Smooth muscle cell (in vitro differentiated cells): ENCODE results near the gene SP140L. TPM values are rescaled to one million over a fixed set of nuclear protein-coding genes. Genes with fewer than 3 reads are reported as not detected.
"Not testable (repeated sequence)": the region's sequence is repeated elsewhere in the genome, so short reads cannot be mapped to it uniquely, and the experiment has no call there.

ENCODE experiments used
- DNase-seq: peaks from one replicate; lab custom pipeline; 2025; ENCODE audit not compliant: unreplicated experiment; lab: John Stamatoyannopoulos, UW
- H2AFZ ChIP-seq: fragments of 200-600 bp; sonication (generic); 2 replicates; pipeline ENCODE4 v1.6.0; 2016; ENCODE audit warnings: antibody characterized with exemption, low read depth, mild to moderate bottlenecking
- H3F3A ChIP-seq: fragments of 200-600 bp; sonication (generic); 2 replicates; pipeline ENCODE4 v1.6.0; 2017; ENCODE audit warnings: antibody characterized with exemption, low read depth
- H3K27ac ChIP-seq: fragments of 200-600 bp; sonication (generic); 2 replicates; pipeline ENCODE4 v1.5.1; 2016; ENCODE audit warnings: low read depth, mild to moderate bottlenecking
- H3K27me3 ChIP-seq: fragments of 200-600 bp; sonication (generic); 2 replicates; pipeline ENCODE4 v1.6.1; 2016; ENCODE audit warnings: low read depth, mild to moderate bottlenecking
- H3K36me3 ChIP-seq: fragments of 200-600 bp; sonication (generic); 2 replicates; pipeline ENCODE4 v1.5.1; 2016; ENCODE audit warnings: low read depth
- H3K4me1 ChIP-seq: fragments of 200-600 bp; sonication (generic); 2 replicates; pipeline ENCODE4 v1.5.1; 2016; ENCODE audit warnings: low read depth
- H3K4me2 ChIP-seq: fragments of 200-600 bp; sonication (generic); 2 replicates; pipeline ENCODE4 v1.6.0; 2016; ENCODE audit warnings: mild to moderate bottlenecking
- H3K4me3 ChIP-seq: fragments of 200-600 bp; sonication (generic); 2 replicates; pipeline ENCODE4 v1.5.1; 2016; ENCODE audit warnings: mild to moderate bottlenecking
- H3K79me2 ChIP-seq: fragments of 200-600 bp; sonication (generic); 2 replicates; pipeline ENCODE4 v1.6.0; 2016; ENCODE audit warnings: low read depth, mild to moderate bottlenecking
- H3K9ac ChIP-seq: fragments of 200-600 bp; sonication (generic); 2 replicates; pipeline ENCODE4 v1.6.0; 2016; ENCODE audit warnings: low read depth
- H3K9me3 ChIP-seq: fragments of 200-600 bp; sonication (generic); replicated peaks from 2 replicates; pipeline ENCODE4 v1.5.1; 2016; ENCODE audit warnings: low read depth
- H4K20me1 ChIP-seq: fragments of 200-600 bp; sonication (generic); 2 replicates; pipeline ENCODE4 v1.6.0; 2016; ENCODE audit warnings: low read depth
- WGBS: methylation state at CpG from one replicate; pipeline ENCODE4 v1.1.7; 2016; ENCODE audit warnings: low lambda C conversion rate; 5-methylcytosine and 5-hydroxymethylcytosine counted together
- polyA plus RNA-seq: library from polyadenylated mRNA; unstranded; fragments of >200 nt; fragmentation: Nextera tagmentation; extraction: Ambion mirVana; gene quantifications from 2 replicates; pipeline ENCODE4 v1.2.1, GENCODE V29; 2016
- total RNA-seq: library from RNA; depleted of rRNA; stranded (reverse); fragments of >200 nt; gene quantifications from 2 replicates; pipeline ENCODE4 v1.2.3, GENCODE V29; 2014
- TF ChIP-seq, protein P1 (sequence below): fragments of 200-600 bp; sonication (generic); IDR thresholded peaks from 2 replicates; pipeline ENCODE4 v1.5.1; 2017; ENCODE audit warnings: borderline replicate concordance, mild to moderate bottlenecking, antibody characterized with exemption; ENCODE audit not compliant: insufficient read depth, poor library complexity, severe bottlenecking

The SP140L gene
- total and polyA plus RNA-seq, 2 experiments from 2014 or later, result 0.90 to 1.6 TPM

DNA sequence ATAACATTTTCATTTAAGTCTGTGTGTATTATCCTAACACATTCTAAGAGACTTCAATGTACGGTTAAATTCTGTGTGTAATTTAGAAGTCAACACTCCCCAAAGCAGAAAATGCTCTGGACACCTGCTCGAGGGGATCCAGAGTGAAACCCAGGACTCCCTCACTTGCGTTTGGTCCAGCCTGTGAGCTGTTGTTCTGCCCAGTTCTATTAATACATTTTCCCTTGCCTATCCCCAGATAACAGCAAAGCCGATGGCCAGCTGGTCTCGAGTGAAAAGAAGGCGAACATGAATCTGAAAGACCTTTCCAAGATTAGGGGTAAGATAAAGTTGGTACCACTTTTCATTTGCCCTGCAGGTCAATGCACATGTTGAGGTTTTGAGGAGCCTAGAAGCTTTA, 58.0 kb downstream of the SP140L start:
- H2AFZ ChIP-seq, result no peak overlapping the region
- no peak for DNase-seq
- H3K4me2 ChIP-seq, result no peak overlapping the region
- H3K79me2 ChIP-seq, result no peaks in the 10 kb centered on the region
- H3K9me3 ChIP-seq, result no peaks in the 10 kb centered on the region
- no peak overlapping the region for H3K4me3 ChIP-seq
- H3K4me1 ChIP-seq, result no peaks in the 10 kb centered on the region
- no peaks in the 10 kb centered on the region for H4K20me1 ChIP-seq
- no peaks in the 10 kb centered on the region for H3K27me3 ChIP-seq
- no peak overlapping the region for H3K27ac ChIP-seq
- H3K9ac ChIP-seq, result no peak overlapping the region
- no peaks in the 10 kb centered on the region for H3K36me3 ChIP-seq
- H3F3A ChIP-seq, result no peaks in the 10 kb centered on the region
- WGBS, result 81% methylated on average over 6 of the region's 6 CpGs
- TF ChIP-seq, protein P1, sequence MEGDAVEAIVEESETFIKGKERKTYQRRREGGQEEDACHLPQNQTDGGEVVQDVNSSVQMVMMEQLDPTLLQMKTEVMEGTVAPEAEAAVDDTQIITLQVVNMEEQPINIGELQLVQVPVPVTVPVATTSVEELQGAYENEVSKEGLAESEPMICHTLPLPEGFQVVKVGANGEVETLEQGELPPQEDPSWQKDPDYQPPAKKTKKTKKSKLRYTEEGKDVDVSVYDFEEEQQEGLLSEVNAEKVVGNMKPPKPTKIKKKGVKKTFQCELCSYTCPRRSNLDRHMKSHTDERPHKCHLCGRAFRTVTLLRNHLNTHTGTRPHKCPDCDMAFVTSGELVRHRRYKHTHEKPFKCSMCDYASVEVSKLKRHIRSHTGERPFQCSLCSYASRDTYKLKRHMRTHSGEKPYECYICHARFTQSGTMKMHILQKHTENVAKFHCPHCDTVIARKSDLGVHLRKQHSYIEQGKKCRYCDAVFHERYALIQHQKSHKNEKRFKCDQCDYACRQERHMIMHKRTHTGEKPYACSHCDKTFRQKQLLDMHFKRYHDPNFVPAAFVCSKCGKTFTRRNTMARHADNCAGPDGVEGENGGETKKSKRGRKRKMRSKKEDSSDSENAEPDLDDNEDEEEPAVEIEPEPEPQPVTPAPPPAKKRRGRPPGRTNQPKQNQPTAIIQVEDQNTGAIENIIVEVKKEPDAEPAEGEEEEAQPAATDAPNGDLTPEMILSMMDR, result no peak

DNA sequence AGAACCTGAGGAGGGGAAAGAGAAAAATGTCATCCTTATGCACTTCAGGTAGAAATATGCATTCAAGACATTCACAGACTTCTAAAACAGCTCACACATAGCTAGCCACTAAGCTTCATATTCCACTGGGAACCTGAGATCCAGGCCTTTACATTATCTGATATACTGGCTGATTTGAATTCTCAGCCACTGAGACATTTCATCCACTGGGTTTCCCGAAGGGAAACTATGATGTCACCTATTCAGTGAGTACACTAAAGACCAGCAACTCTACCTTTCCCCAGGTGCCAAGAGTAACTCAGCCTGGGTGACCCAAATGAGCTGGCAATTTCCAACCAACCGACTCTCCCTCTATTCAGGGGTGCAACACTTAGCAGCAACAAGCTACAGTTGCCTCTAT, 67.3 kb downstream of the SP140L start:
- no peaks in the 10 kb centered on the region for H3K36me3 ChIP-seq
- no peaks in the 10 kb centered on the region for H3K4me1 ChIP-seq
- no peaks in the 10 kb centered on the region for H4K20me1 ChIP-seq
- 79% methylated on average over 2 of the region's 2 CpGs for WGBS
- no peaks in the 10 kb centered on the region for H3K79me2 ChIP-seq
- no peak overlapping the region for H3K4me3 ChIP-seq
- H3K27me3 ChIP-seq, result no peaks in the 10 kb centered on the region
- H3K4me2 ChIP-seq, result no peak overlapping the region
- H3K9me3 ChIP-seq, result no peaks in the 10 kb centered on the region
- DNase-seq, result no peak
- TF ChIP-seq, protein P1, result no peak
- H2AFZ ChIP-seq, result no peak overlapping the region
- H3K9ac ChIP-seq, result no peak overlapping the region
- no peak overlapping the region for H3K27ac ChIP-seq
- no peaks in the 10 kb centered on the region for H3F3A ChIP-seq

DNA sequence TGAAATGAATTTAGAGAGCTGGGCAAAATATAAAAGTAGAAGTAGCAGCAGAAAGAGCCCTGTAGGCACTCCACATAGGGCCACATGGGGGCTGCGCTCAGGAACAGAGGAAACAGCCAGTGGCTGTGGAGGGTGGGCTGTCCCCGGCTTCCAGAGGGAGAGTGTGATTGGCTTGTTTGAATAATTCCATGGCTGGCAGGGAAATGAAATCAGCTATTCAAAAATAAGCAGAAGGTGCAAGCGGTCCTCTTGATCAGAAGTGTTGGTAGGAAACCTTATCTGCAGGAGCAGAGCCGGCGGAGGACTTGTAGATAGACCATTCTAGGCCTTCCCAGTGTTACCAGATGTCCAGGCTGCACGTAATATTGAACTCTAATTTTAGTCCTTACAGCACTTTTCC, 71.7 kb downstream of the SP140L start:
- H3K79me2 ChIP-seq, H3K4me3 ChIP-seq, H3K9ac ChIP-seq, H2AFZ ChIP-seq, DNase-seq, H3K27me3 ChIP-seq, H4K20me1 ChIP-seq, H3F3A ChIP-seq, H3K4me2 ChIP-seq, H3K9me3 ChIP-seq, H3K4me1 ChIP-seq, H3K36me3 ChIP-seq, H3K27ac ChIP-seq: not testable (repeated sequence)
- WGBS, result 93% methylated on average over 6 of the region's 6 CpGs

DNA sequence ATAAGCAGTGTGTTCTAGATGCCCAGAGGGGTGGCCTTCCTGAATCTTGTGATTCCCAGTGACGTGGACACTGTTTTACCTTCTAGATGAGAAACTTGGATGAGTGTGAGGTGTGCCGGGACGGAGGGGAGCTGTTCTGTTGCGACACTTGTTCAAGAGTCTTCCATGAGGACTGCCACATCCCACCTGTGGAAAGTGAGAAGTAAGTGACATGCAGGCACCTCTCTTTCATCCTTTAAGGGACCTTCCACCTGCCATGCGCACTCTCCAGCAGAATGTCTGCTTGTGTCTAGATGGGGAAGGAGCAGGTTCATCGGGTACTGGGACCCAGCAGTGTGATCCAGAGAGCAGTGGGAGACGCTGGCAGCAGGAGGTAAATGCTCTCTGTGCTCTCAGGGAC, 73.0 kb downstream of the SP140L start:
- Histone ChIP-seq H4K20me1 (no peaks in the 10 kb centered on the region), H3K4me1 (no peaks in the 10 kb centered on the region), H3K9me3 (no peaks in the 10 kb centered on the region), H3K4me2 (no peak overlapping the region), H3F3A (no peaks in the 10 kb centered on the region), H3K27me3 (no peaks in the 10 kb centered on the region), H3K79me2 (no peaks in the 10 kb centered on the region), H3K9ac (no peak overlapping the region), H2AFZ (no peak overlapping the region), H3K36me3 (no peaks in the 10 kb centered on the region), H3K27ac (no peak overlapping the region), H3K4me3 (no peak overlapping the region)
- TF ChIP-seq, protein P1, result no peak
- no peak for DNase-seq
- WGBS, result 89% methylated on average over 7 of the region's 7 CpGs
